Occipital lobe (tissue), 2 donors: ENCODE results near the gene MUTYH. TPM values are rescaled to one million over a fixed set of nuclear protein-coding genes. Genes with fewer than 3 reads are reported as not detected.

Experiments used
- DNase-seq: peaks from one replicate; lab custom pipeline; 2025; lab: John Stamatoyannopoulos, UW
- total RNA-seq: library from RNA; depleted of rRNA; stranded (reverse); fragments of >200 nt; gene quantifications from one replicate; pipeline ENCODE4 v1.2.3, GENCODE V29; 2014

The MUTYH gene
- total RNA-seq, 1 donor from 2014 or later = 23.2 TPM

- DNase-seq = no peak
Measured at GRCh38 chr1:45348966-45349677, 8.9 kb upstream of the MUTYH start.

GRCh38 chr1:45348609-45348965, 8.3 kb upstream of the MUTYH start:
- no peak for DNase-seq

- no peak for DNase-seq
Measured at GRCh38 chr1:45348020-45348419, 7.8 kb upstream of the MUTYH start.

- no peak for DNase-seq
Measured at GRCh38 chr1:45346473-45346872, 6.2 kb upstream of the MUTYH start.

- DNase-seq = no peak
Measured at GRCh38 chr1:45345014-45345413, 4.8 kb upstream of the MUTYH start.

GRCh38 chr1:45344499-45344898, 4.3 kb upstream of the MUTYH start:
- no peak for DNase-seq

GRCh38 chr1:45340816-45341466, 701 bp upstream of the MUTYH start:
- no peak for DNase-seq

GRCh38 chr1:45337630-45338325, 2.5 kb downstream of the MUTYH start:
- DNase-seq = no peak

- DNase-seq = no peak
Measured at GRCh38 chr1:45335855-45336324, 4.3 kb downstream of the MUTYH start.

- DNase-seq = no peak
Measured at GRCh38 chr1:45334308-45335245, 5.7 kb downstream of the MUTYH start.

- DNase-seq = no peak
Measured at GRCh38 chr1:45332346-45332720, 7.9 kb downstream of the MUTYH start.

GRCh38 chr1:45331436-45332345, 8.5 kb downstream of the MUTYH start:
- DNase-seq = no peak

GRCh38 chr1:45329445-45329844, 10.8 kb downstream of the MUTYH start:
- DNase-seq = no peak

- no peak for DNase-seq
Measured at GRCh38 chr1:45328680-45329079, 11.6 kb downstream of the MUTYH start.

- DNase-seq = no peak
Measured at GRCh38 chr1:45327644-45328515, 12.4 kb downstream of the MUTYH start.

GRCh38 chr1:45326627-45327623, 13.3 kb downstream of the MUTYH start, which contains the start of gene HPDL:
Gene HPDL (plus strand): TSS chr1:45326895. CDS start chr1:45327149, 254 bp downstream.
- no peak for DNase-seq

GRCh38 chr1:45325851-45326506, 14.3 kb downstream of the MUTYH start:
- no peak for DNase-seq
